CD4-positive, alpha-beta T cell treated with Interleukin-17A for 1 hour (primary cell): Measurements from ENCODE around the gene BMAL1.

ENCODE experiments used
- DNase-seq: peaks from one replicate; pipeline ENCODE4 v3.0.0-alpha.2; 2020

BMAL1 gene

GRCh38 chr11:13347901-13348300, 70.3 kb downstream of the BMAL1 start:
- no peak for DNase-seq

DNA sequence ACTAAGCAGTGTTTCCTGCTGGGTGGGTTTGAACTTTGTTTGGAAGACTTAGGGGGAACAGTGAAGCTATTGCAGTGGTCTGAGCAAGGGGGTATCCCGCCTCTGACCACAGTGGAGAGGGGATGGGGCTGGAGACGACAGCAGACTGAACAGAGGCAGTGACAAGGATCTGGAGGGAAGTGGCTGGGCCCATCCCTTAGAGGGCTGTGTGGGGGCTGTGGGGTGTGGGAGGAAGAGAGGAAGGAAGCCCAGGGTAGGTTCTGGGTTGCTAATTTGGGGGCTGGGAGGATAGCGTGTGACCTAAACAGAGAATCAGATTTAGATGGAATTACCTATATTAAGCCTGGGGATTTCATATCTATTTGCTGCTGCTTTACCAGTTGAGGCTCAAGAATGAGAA, 70.7 kb downstream of the BMAL1 start:
- DNase-seq, result no peak

DNA sequence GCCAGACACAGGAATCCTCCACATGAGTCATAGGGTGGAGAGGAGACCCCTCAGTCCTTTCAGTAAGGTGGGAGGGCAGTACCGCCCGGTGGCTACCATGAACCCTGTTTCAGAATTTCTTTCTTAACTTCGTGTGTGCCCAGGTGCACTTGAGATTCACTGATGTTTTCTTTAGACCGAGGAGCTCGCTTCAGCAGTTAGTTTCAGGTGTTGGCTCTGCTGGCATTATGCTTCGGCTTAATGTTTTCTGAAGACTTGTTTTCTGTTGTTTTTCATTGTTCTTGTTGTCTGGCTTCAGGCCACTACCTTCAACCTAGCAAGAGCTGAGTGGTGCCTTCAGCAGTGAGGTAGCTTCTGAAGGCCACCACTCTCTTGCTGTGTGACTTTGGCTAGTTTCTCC, 71.5 kb downstream of the BMAL1 start:
- DNase-seq, result no peak

- no peak for DNase-seq
These were observed 72.0 kb downstream of the BMAL1 start for GRCh38 chr11:13349581-13349980.

DNA sequence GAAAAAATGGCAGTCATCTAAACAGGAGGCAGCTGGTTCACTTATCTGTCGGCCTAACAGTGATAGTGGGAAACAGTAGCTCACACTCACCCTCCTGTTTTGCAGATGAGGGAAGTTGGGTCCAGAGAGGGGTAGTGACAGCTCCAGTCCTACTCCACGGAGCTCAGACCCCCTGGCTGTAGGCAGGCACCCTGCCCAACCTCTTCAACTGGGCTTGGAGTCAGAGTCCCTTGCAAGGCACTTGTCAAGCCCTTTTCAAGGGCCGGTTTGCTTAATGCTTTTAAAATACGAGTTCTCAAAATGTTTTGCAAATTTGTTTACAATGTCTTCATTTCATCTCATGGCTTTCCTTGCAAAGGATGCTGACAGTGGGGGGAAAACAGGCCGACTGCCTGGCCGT, 75.1 kb downstream of the BMAL1 start:
- no peak for DNase-seq

DNA sequence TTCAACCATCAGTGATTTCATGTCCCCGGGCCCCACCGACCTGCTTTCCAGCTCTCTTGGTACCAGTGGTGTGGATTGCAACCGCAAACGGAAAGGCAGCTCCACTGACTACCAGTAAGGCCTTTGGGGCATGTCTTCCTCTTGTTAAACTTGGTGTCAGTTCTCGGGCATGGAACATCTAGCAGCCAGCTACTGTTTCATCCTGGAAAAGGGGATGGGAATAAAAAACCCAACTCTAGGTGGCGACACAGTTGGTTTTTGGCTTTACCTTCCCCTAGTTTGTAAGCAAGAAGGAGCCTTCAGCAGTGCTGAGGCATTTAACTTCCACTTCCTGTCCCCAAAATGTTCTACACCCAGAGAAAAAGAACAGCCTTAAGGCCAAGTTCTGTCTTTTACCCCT, 76.7 kb downstream of the BMAL1 start:
- DNase-seq, result no peak

DNA sequence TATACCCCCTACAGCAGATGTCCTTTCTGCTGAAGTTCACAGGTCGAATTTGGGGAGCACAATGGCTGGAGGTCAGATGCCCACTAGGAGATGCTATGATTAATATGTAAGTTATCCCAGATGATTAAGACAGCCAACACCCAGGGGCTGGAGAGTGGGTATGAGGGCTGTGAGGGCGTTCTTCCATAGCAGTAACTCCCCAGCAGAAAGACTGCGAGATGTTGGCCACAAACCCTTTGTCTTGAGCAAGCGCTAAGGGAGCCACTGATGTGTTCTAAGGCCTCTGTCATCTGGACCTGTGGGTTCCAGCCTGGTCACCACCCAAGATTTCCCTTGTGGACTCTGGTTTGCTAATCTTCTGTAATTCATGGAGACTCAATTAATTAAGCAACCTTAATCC, 77.6 kb downstream of the BMAL1 start:
- no peak for DNase-seq

DNA sequence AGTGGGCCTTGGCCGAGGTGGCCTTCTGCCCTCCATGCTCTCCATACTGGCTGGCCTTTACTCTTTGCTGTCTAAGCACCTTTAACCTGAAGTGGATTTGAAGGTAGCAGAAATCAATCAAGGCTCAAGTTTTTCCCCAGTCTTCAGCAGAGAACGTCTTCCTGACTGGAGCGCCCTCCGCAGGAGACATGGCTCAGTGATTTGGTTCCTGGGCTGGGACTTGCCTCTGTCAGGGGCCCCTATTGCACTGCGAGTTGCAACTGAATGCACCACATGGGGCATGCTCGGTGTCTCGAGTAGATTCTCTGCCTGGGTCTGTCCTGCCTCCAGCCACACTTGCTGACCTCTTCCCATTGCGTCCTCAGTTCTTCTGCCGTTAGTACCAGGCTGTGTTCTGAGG, 79.6 kb downstream of the BMAL1 start:
- DNase-seq, result no peak

- DNase-seq, result no peak
These were observed 81.1 kb downstream of the BMAL1 start for GRCh38 chr11:13358596-13359270.

GRCh38 chr11:13362596-13363109, 85.1 kb downstream of the BMAL1 start:
- DNase-seq, result no peak

- DNase-seq, result no peak
These were observed 86.8 kb downstream of the BMAL1 start for GRCh38 chr11:13364388-13364787.

- no peak for DNase-seq
These were observed 88.9 kb downstream of the BMAL1 start for GRCh38 chr11:13366266-13367026.

DNA sequence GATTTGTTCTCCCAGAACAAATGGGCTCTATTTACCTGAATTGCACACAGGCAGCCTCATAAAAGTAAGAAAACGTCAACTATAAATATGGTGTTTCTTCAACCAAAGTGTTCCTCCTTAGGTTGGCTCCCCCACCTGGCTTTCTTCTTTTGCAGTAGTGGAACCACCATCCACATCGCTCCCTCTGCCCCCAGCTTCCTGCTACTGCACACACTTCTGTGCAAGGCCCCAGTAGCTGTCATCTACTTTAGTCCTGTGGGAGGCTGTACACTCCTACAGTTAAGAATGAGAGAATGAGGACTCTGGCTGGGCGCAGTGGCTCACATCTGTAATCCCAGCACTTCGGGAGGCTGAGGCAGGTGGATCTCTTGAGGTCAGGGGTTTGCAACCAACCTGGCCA, 89.5 kb downstream of the BMAL1 start:
- DNase-seq, result no peak

DNA sequence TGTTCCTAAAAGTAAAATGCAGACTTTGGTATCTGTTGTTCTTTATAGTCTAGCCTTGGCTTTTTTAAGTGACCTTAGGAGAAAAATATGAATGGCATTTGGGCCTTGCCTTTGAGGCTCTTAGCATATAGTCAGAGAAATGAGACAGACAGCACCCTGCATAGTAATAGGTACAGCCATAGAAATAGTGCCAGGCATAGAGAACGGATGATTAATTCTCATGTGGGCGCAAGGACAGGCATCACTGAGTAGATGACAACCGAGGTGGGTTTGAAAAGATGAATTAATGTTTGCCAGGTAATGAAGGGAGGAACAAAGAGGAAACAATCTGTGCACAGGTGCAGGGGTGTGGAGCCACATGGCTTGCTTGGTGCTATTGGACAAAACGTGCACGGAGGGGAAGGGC, 90.5 kb downstream of the BMAL1 start:
- DNase-seq, result no peak

- DNase-seq, result no peak
These were observed 95.6 kb downstream of the BMAL1 start for GRCh38 chr11:13373216-13373615.

DNA sequence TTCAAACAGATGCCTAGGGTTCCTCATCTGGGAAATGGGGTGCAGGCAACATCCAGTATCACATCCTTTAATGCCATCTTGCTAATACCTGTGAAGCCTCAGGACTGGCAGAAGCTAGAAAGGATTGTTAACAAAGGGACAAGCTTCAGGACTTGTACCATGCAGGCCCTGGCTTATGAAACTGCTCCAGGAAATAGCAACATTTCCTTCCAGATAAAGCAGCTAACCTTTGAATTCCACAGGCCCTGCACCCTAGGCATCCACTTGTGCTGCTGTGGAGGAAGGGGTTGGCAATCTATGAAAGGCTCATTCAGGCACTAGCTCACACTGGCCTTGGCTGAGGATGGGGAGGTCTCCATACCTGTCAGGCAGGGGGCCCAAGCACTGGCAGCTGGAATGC, 98.2 kb downstream of the BMAL1 start:
- no peak for DNase-seq

DNA sequence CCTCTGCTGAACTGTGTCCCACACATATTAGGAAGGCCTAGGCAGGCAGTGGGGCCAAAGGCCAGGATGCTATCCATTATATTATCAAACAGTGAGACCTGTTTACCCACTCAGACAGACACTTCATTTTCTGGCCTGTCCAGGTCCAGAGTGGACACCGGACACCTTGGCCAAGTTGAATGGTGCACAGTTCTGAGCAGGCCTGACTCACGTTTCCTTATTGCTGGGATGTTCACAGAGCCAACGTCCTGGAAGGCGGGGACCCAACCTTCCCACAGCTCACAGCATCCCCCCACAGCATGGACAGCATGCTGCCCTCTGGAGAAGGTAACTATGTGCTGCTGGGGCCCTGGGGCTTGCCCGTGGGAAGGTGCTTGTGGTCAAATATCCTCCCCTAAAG, 98.8 kb downstream of the BMAL1 start:
- DNase-seq, result no peak

DNA sequence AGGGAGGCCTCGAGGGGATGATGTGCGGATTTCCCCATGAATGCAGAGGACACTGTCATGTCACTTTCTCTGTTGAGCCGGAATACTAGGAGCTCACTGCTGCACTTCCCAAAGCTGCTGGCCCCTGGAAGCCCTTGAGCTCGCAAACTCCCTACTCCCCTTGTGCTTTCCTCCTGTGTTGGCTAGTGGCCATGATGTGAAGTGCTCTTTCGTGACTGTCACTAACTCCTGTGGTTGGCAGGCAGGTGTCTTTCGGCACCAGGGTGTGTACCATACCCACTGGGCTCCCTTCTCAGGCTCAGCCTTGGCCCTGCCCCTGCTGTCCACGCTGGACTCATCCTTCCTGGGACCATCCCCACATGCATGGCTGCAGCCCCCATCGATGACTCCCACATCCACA, 99.2 kb downstream of the BMAL1 start:
- no peak for DNase-seq

GRCh38 chr11:13378316-13378715, 100.7 kb downstream of the BMAL1 start:
- no peak for DNase-seq

GRCh38 chr11:13380731-13381130, 103.1 kb downstream of the BMAL1 start:
- no peak for DNase-seq

- DNase-seq, result no peak
These were observed 105.2 kb downstream of the BMAL1 start for GRCh38 chr11:13382751-13383150.

- peak; percentile 37 for DNase-seq
These were observed 107.5 kb downstream of the BMAL1 start for GRCh38 chr11:13384908-13385640.

- no peak for DNase-seq
These were observed 109.0 kb downstream of the BMAL1 start for GRCh38 chr11:13386567-13386966.

GRCh38 chr11:13388741-13389140, 111.2 kb downstream of the BMAL1 start:
- DNase-seq, result no peak
